SK-N-SH (cell line): ENCODE measurements around the gene TBL2.

ENCODE experiments used
- EZH2phosphoT487 ChIP-seq: fragments of 200-600 bp; sonication (generic); IDR thresholded peaks from 2 replicates; pipeline ENCODE4 v1.6.1; 2017; ENCODE audit warnings: low read depth, mixed run types, mild to moderate bottlenecking, antibody characterized with exemption, moderate library complexity, borderline replicate concordance
- FOXM1 ChIP-seq: IDR thresholded peaks from 2 replicates; pipeline ENCODE4 v1.4.0; 2012; ENCODE audit warnings: low read depth, mild to moderate bottlenecking
- GABPA ChIP-seq: IDR thresholded peaks from 2 replicates; pipeline ENCODE4 v1.4.0; 2012; ENCODE audit warnings: low read depth, mild to moderate bottlenecking
- RCOR1 ChIP-seq: fragments of 150-350 bp; IDR thresholded peaks from 2 replicates; pipeline ENCODE4 v1.6.1; 2017; ENCODE audit warnings: antibody characterized with exemption, low read length
- RFX5 ChIP-seq: IDR thresholded peaks from 2 replicates; pipeline ENCODE4 v1.6.1; 2012; ENCODE audit warnings: mild to moderate bottlenecking, improper control_type of control experiment, low read length
- SMC3 ChIP-seq: IDR thresholded peaks from 2 replicates; pipeline ENCODE4 v1.6.1; 2012; ENCODE audit warnings: low read depth, low read length, improper control_type of control experiment
- TF ChIP-seq, protein P1 (sequence below): fragments of 200-600 bp; sonication (generic); IDR thresholded peaks from 2 replicates; pipeline ENCODE4 v1.6.1; 2017; ENCODE audit warnings: antibody characterized with exemption, mild to moderate bottlenecking, moderate library complexity
- TF ChIP-seq, protein P2 (sequence below): fragments of 150-350 bp; IDR thresholded peaks from 2 replicates; pipeline ENCODE4 v1.6.1; 2017; ENCODE audit warnings: antibody characterized with exemption, low read length, low read depth, borderline replicate concordance
- TF ChIP-seq, protein P3 (sequence below): IDR thresholded peaks from 2 replicates; pipeline ENCODE4 v1.4.0; 2012; ENCODE audit warnings: low read depth, borderline replicate concordance

DNA sequence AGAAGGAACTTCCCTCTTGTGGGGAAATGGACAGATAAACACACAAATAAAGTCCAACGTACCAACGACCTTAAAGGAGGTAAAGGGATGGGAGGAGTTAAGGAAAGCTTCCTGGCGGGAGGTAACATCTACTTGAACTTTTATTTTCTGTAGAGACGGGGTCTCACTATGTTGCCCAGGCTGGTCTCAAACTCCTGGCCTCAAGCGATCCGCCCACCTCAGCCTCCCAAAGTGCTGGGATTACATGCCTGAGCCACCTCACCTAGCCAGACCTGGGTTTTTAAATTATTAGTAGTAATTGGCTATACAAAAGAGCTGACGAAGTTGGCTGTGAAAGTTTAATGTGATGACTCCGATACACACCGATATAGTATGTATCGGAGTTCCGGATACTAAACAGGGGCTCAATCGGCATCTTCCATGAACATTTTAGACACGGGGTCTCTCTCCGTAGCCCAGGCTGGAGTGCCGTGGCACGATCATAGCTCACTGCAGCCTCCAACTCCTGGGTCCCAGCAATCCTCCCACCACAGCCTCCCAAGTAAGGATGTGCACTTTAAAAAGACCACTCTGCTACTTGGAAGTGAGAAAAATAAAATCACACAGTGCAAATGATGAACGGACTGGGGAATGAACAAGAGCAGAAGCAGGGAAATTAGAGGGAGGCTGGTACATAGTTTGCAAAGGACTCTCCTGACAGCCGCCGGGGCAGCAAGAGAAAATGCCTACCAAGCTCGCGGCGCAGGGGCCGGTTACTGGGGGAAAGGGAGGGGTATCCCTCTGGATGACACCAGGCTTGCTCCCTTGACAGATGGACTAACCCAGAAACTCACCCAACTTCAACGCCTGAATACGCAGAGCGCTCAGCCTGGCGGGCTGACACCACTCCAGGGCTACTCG is 21.9 kb downstream of the TBL2 start:
- TF ChIP-seq SMC3 (no peak), FOXM1 (no peak), RFX5 (no peak), RCOR1 (no peak), GABPA (no peak), EZH2phosphoT487 (no peak)
- TF ChIP-seq, protein P1, sequence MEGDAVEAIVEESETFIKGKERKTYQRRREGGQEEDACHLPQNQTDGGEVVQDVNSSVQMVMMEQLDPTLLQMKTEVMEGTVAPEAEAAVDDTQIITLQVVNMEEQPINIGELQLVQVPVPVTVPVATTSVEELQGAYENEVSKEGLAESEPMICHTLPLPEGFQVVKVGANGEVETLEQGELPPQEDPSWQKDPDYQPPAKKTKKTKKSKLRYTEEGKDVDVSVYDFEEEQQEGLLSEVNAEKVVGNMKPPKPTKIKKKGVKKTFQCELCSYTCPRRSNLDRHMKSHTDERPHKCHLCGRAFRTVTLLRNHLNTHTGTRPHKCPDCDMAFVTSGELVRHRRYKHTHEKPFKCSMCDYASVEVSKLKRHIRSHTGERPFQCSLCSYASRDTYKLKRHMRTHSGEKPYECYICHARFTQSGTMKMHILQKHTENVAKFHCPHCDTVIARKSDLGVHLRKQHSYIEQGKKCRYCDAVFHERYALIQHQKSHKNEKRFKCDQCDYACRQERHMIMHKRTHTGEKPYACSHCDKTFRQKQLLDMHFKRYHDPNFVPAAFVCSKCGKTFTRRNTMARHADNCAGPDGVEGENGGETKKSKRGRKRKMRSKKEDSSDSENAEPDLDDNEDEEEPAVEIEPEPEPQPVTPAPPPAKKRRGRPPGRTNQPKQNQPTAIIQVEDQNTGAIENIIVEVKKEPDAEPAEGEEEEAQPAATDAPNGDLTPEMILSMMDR: no peak
- TF ChIP-seq, protein P2, sequence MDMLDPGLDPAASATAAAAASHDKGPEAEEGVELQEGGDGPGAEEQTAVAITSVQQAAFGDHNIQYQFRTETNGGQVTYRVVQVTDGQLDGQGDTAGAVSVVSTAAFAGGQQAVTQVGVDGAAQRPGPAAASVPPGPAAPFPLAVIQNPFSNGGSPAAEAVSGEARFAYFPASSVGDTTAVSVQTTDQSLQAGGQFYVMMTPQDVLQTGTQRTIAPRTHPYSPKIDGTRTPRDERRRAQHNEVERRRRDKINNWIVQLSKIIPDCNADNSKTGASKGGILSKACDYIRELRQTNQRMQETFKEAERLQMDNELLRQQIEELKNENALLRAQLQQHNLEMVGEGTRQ: no peak
- TF ChIP-seq, protein P3, sequence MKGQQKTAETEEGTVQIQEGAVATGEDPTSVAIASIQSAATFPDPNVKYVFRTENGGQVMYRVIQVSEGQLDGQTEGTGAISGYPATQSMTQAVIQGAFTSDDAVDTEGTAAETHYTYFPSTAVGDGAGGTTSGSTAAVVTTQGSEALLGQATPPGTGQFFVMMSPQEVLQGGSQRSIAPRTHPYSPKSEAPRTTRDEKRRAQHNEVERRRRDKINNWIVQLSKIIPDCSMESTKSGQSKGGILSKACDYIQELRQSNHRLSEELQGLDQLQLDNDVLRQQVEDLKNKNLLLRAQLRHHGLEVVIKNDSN: no peak
